DOHH2 (cell line): ENCODE results near the gene C16orf92.

Experiments used
- H3F3A ChIP-seq: fragments of 200-600 bp; sonication (generic), shearing (Covaris generic); 2 replicates; pipeline ENCODE4 v1.6.0; 2016; ENCODE audit warnings: antibody characterized with exemption, mild to moderate bottlenecking; ENCODE audit not compliant: control insufficient read depth, insufficient read depth
- H3K27ac ChIP-seq: fragments of 200-600 bp; sonication (generic); 2 replicates; pipeline ENCODE4 v1.5.1; 2014; ENCODE audit warnings: low read depth, mild to moderate bottlenecking, low read length, moderate library complexity
- H3K27me3 ChIP-seq: fragments of 200-600 bp; sonication (generic); 2 replicates; pipeline ENCODE4 v1.6.1; 2014; ENCODE audit warnings: mild to moderate bottlenecking, low read length, mixed read lengths; ENCODE audit not compliant: control insufficient read depth
- H3K36me3 ChIP-seq: fragments of 200-600 bp; sonication (generic); 2 replicates; pipeline ENCODE4 v1.6.1; 2014; ENCODE audit warnings: mild to moderate bottlenecking, low read length, moderate library complexity, mixed read lengths; ENCODE audit not compliant: control insufficient read depth
- H3K4me1 ChIP-seq: fragments of 200-600 bp; sonication (generic); 2 replicates; pipeline ENCODE4 v1.6.1; 2014; ENCODE audit warnings: mild to moderate bottlenecking, low read length, mixed read lengths; ENCODE audit not compliant: control insufficient read depth
- H3K4me2 ChIP-seq: fragments of 200-600 bp; sonication (generic); 2 replicates; pipeline ENCODE4 v1.6.0; 2014; ENCODE audit warnings: mild to moderate bottlenecking, low read length, moderate library complexity
- H3K4me3 ChIP-seq: fragments of 200-600 bp; sonication (generic); 2 replicates; pipeline ENCODE4 v1.5.1; 2014; ENCODE audit warnings: mild to moderate bottlenecking, low read length, mixed read lengths
- H3K79me2 ChIP-seq: fragments of 200-600 bp; sonication (generic); 2 replicates; pipeline ENCODE4 v1.6.1; 2014; ENCODE audit warnings: mild to moderate bottlenecking, low read length, mixed read lengths; ENCODE audit not compliant: control insufficient read depth
- H3K9me2 ChIP-seq: fragments of 200-600 bp; sonication (generic); replicated peaks from 2 replicates; pipeline ENCODE4 v1.6.1; 2014; ENCODE audit warnings: mild to moderate bottlenecking, low read length, mixed read lengths; ENCODE audit not compliant: control insufficient read depth
- H3K9me3 ChIP-seq: fragments of 200-600 bp; sonication (generic); 2 replicates; pipeline ENCODE4 v1.6.1; 2014; ENCODE audit warnings: antibody characterized with exemption, low read length, mixed read lengths; ENCODE audit not compliant: control insufficient read depth, insufficient read depth
- H4K20me1 ChIP-seq: fragments of 200-600 bp; sonication (generic); 2 replicates; pipeline ENCODE4 v1.6.0; 2014; ENCODE audit warnings: low read depth, mild to moderate bottlenecking, antibody characterized with exemption, low read length, moderate library complexity; ENCODE audit not compliant: control insufficient read depth, insufficient read depth
- CTCF ChIP-seq: fragments of 200-600 bp; sonication (generic); IDR thresholded peaks from one replicate; pipeline ENCODE4 v1.5.1; 2014; ENCODE audit warnings: antibody characterized with exemption, mild to moderate bottlenecking, low read depth, low read length; ENCODE audit not compliant: poor library complexity, severe bottlenecking
- EZH2phosphoT487 ChIP-seq: fragments of 200-600 bp; sonication (generic); IDR thresholded peaks from 2 replicates; pipeline ENCODE4 v1.6.1; 2017; ENCODE audit warnings: borderline replicate concordance, mild to moderate bottlenecking, antibody characterized with exemption, low read length, moderate library complexity, mixed read lengths

Gene C16orf92

GRCh38 chr16:30004811-30005242 is 18.2 kb upstream of the C16orf92 start:
- H3K4me2 ChIP-seq, result no peak overlapping the region
- peaks cover 36% of the 10 kb centered on the region for H3K36me3 ChIP-seq
- H3K27me3 ChIP-seq, result peaks cover 8% of the 10 kb centered on the region
- no peaks in the 10 kb centered on the region for H4K20me1 ChIP-seq
- H3K9me2 ChIP-seq, result no peaks in the 10 kb centered on the region
- H3F3A ChIP-seq, result no peaks in the 10 kb centered on the region
- H3K9me3 ChIP-seq, result no peaks in the 10 kb centered on the region
- no peak overlapping the region for H3K4me3 ChIP-seq
- TF ChIP-seq CTCF (no peak), EZH2phosphoT487 (no peak)
- no peaks in the 10 kb centered on the region for H3K4me1 ChIP-seq
- H3K27ac ChIP-seq, result no peak overlapping the region
- H3K79me2 ChIP-seq, result no peaks in the 10 kb centered on the region

GRCh38 chr16:30005341-30006094 is 17.5 kb upstream of the C16orf92 start:
- Histone ChIP-seq H3K4me1 (peaks cover 4% of the 10 kb centered on the region), H3K27me3 (peaks cover 15% of the 10 kb centered on the region), H3K4me2 (no peak overlapping the region), H3K79me2 (no peaks in the 10 kb centered on the region), H3K4me3 (no peak overlapping the region), H3K9me3 (no peaks in the 10 kb centered on the region), H4K20me1 (no peaks in the 10 kb centered on the region), H3K9me2 (no peaks in the 10 kb centered on the region), H3F3A (no peaks in the 10 kb centered on the region), H3K36me3 (peaks cover 32% of the 10 kb centered on the region), H3K27ac (no peak overlapping the region)
- TF ChIP-seq EZH2phosphoT487 (no peak), CTCF (peak; percentile 85)

GRCh38 chr16:30006095-30006473 is 16.9 kb upstream of the C16orf92 start:
- Histone ChIP-seq H3K36me3 (peaks cover 26% of the 10 kb centered on the region), H3K27ac (no peak overlapping the region), H3K4me1 (peaks cover 8% of the 10 kb centered on the region), H4K20me1 (no peaks in the 10 kb centered on the region), H3K9me2 (no peaks in the 10 kb centered on the region), H3K4me3 (no peak overlapping the region), H3F3A (no peaks in the 10 kb centered on the region), H3K27me3 (peaks cover 20% of the 10 kb centered on the region), H3K79me2 (no peaks in the 10 kb centered on the region), H3K9me3 (no peaks in the 10 kb centered on the region), H3K4me2 (no peak overlapping the region)
- TF ChIP-seq CTCF (no peak), EZH2phosphoT487 (no peak)
